H9 (cell line): ENCODE results near the gene THEM4. TPM values are rescaled to one million over a fixed set of nuclear protein-coding genes. Genes with fewer than 3 reads are reported as not detected.

Experiments
- DNase-seq: peaks from one replicate; pipeline ENCODE4 v3.0.0-alpha.2; 2017
- H2AFZ ChIP-seq: one replicate; pipeline ENCODE4 v1.6.1; 2013; ENCODE audit warnings: mild to moderate bottlenecking, low read length, control low read depth, moderate library complexity
- H2AK5ac ChIP-seq: 2 replicates; pipeline ENCODE4 v1.6.1; 2013; ENCODE audit warnings: low read length, control low read depth, mixed read lengths; ENCODE audit not compliant: insufficient read length
- H2BK120ac ChIP-seq: one replicate; pipeline ENCODE4 v1.6.1; 2013; ENCODE audit warnings: low read depth, mild to moderate bottlenecking, low read length, control low read depth, inconsistent platforms; ENCODE audit not compliant: poor library complexity, severe bottlenecking
- H2BK12ac ChIP-seq: 2 replicates; pipeline ENCODE4 v1.6.1; 2013; ENCODE audit warnings: low read length, control low read depth, mixed read lengths, low read depth; ENCODE audit not compliant: insufficient read length
- H2BK15ac ChIP-seq: 2 replicates; pipeline ENCODE4 v1.6.1; 2013; ENCODE audit warnings: low read depth, low read length, control low read depth
- H2BK20ac ChIP-seq: one replicate; pipeline ENCODE4 v1.6.1; 2013; ENCODE audit warnings: low read depth, mild to moderate bottlenecking, low read length, control low read depth, inconsistent platforms; ENCODE audit not compliant: poor library complexity, severe bottlenecking
- H2BK5ac ChIP-seq: 2 replicates; pipeline ENCODE4 v1.6.1; 2013; ENCODE audit warnings: low read length, control low read depth, mixed read lengths; ENCODE audit not compliant: insufficient read length
- H3K14ac ChIP-seq: 2 replicates; pipeline ENCODE4 v1.6.1; 2013; ENCODE audit warnings: low read length, control low read depth; ENCODE audit not compliant: insufficient read depth
- H3K18ac ChIP-seq: 2 replicates; pipeline ENCODE4 v1.6.1; 2013; ENCODE audit warnings: low read depth, mild to moderate bottlenecking, mixed read lengths, low read length, control low read depth; ENCODE audit not compliant: insufficient read length
- H3K23ac ChIP-seq: 2 replicates; pipeline ENCODE4 v1.6.1; 2013; ENCODE audit warnings: low read length, control low read depth, mixed read lengths, low read depth; ENCODE audit not compliant: insufficient read length
- H3K23me2 ChIP-seq: 2 replicates; pipeline ENCODE4 v1.6.1; 2013; ENCODE audit warnings: low read depth, mild to moderate bottlenecking, mixed read lengths, low read length, control low read depth; ENCODE audit not compliant: insufficient read length, poor library complexity, severe bottlenecking
- H3K27ac ChIP-seq: 2 replicates; pipeline ENCODE4 v1.5.1; 2013; ENCODE audit warnings: low read length, control low read depth, mixed read lengths, low read depth; ENCODE audit not compliant: insufficient read length
- H3K27me3 ChIP-seq: 2 replicates; pipeline ENCODE4 v1.6.1; 2013; ENCODE audit warnings: low read length, control low read depth, inconsistent platforms; ENCODE audit not compliant: insufficient read depth
- H3K4ac ChIP-seq: 2 replicates; pipeline ENCODE4 v1.6.1; 2013; ENCODE audit warnings: low read depth, mild to moderate bottlenecking, control low read depth, inconsistent platforms, low read length, moderate library complexity
- H3K4me1 ChIP-seq: 2 replicates; pipeline ENCODE4 v1.6.1; 2013; ENCODE audit warnings: low read length, control low read depth, inconsistent platforms; ENCODE audit not compliant: insufficient read depth
- H3K4me2 ChIP-seq: 2 replicates; pipeline ENCODE4 v1.6.1; 2013; ENCODE audit warnings: low read length, control low read depth, mixed read lengths; ENCODE audit not compliant: insufficient read length, insufficient read depth
- H3K56ac ChIP-seq: 2 replicates; pipeline ENCODE4 v1.6.1; 2013; ENCODE audit warnings: low read depth, mild to moderate bottlenecking, mixed read lengths, low read length, control low read depth; ENCODE audit not compliant: insufficient read length
- H3K79me1 ChIP-seq: 2 replicates; pipeline ENCODE4 v1.6.1; 2013; ENCODE audit warnings: low read depth, mild to moderate bottlenecking, moderate library complexity, low read length, control low read depth, inconsistent platforms; ENCODE audit not compliant: insufficient read depth, poor library complexity, severe bottlenecking
- H3K79me2 ChIP-seq: 2 replicates; pipeline ENCODE4 v1.6.1; 2013; ENCODE audit warnings: low read length, control low read depth, inconsistent platforms; ENCODE audit not compliant: insufficient read depth
- H3K9ac ChIP-seq: 2 replicates; pipeline ENCODE4 v1.6.1; 2013; ENCODE audit warnings: low read length, control low read depth, mixed read lengths; ENCODE audit not compliant: insufficient read length; ENCODE audit errors: extremely low read depth
- H3K9me3 ChIP-seq: one replicate; pipeline ENCODE4 v1.6.1; 2013; ENCODE audit warnings: low read depth, low read length, inconsistent platforms; ENCODE audit not compliant: control insufficient read depth
- H3T11ph ChIP-seq: one replicate; pipeline ENCODE4 v1.6.1; 2013; ENCODE audit warnings: mild to moderate bottlenecking, low read length, control low read depth, inconsistent platforms
- H4K20me1 ChIP-seq: one replicate; pipeline ENCODE4 v1.6.1; 2013; ENCODE audit not compliant: control insufficient read depth, insufficient read length, insufficient read depth
- H4K5ac ChIP-seq: 2 replicates; pipeline ENCODE4 v1.6.1; 2013; ENCODE audit warnings: low read depth, mild to moderate bottlenecking, mixed read lengths, low read length, control low read depth; ENCODE audit not compliant: insufficient read length
- H4K8ac ChIP-seq: replicated peaks from 2 replicates; pipeline ENCODE4 v1.6.1; 2013; ENCODE audit warnings: low read length, control low read depth, mixed read lengths, low read depth; ENCODE audit not compliant: insufficient read length
- H4K91ac ChIP-seq: 2 replicates; pipeline ENCODE4 v1.6.1; 2013; ENCODE audit warnings: low read depth, mild to moderate bottlenecking, moderate library complexity, mixed read lengths, low read length, control low read depth; ENCODE audit not compliant: insufficient read length
- H3K27ac Mint-ChIP-seq, 3 experiments: 2 replicates in 2 of 3; 3 replicates in 1 of 3; pipeline ENCODE4 v1.8.0; 2020 to 2021; ENCODE audit warnings: mixed read lengths in 3 of 3, mild to moderate bottlenecking in 1 of 3, moderate library complexity in 1 of 3
- H3K27me3 Mint-ChIP-seq: 2 replicates; pipeline ENCODE4 v1.8.0; 2021; ENCODE audit warnings: low read depth, mild to moderate bottlenecking, moderate library complexity, mixed read lengths
- H3K36me3 Mint-ChIP-seq, 3 experiments: 2 replicates in 2 of 3; 3 replicates in 1 of 3; pipeline ENCODE4 v1.8.0; 2020 to 2021; ENCODE audit warnings: low read depth in 3 of 3, mixed read lengths in 3 of 3; ENCODE audit not compliant: insufficient read depth in 1 of 3
- H3K4me1 Mint-ChIP-seq, 2 experiments: 2 replicates each; pipeline ENCODE4 v1.8.0; 2020; ENCODE audit warnings: mixed read lengths in 2 of 2
- H3K4me3 Mint-ChIP-seq, 2 experiments: 2 replicates in 1 of 2; 3 replicates in 1 of 2; pipeline ENCODE4 v1.8.0; 2020 to 2021; ENCODE audit warnings: mild to moderate bottlenecking in 2 of 2, mixed read lengths in 2 of 2, moderate library complexity in 1 of 2
- H3K9me3 Mint-ChIP-seq, 2 experiments: 2 replicates in 1 of 2; 3 replicates in 1 of 2; pipeline ENCODE4 v1.8.0; 2020; ENCODE audit warnings: mild to moderate bottlenecking in 2 of 2, mixed read lengths in 2 of 2, moderate library complexity in 1 of 2
- WGBS: extraction: QIAGEN DNeasy Blood & Tissue Kit; methylation state at CpG from one replicate; pipeline ENCODE4 v1.1.7; 2013; ENCODE audit warnings: missing lambda C conversion rate, low lambda C conversion rate, mixed read lengths; ENCODE audit not compliant: insufficient read length; ENCODE audit errors: extremely low coverage; 5-methylcytosine and 5-hydroxymethylcytosine counted together
- total RNA-seq: library from RNA; stranded (reverse); gene quantifications from 2 replicates; pipeline ENCODE4 v1.2.1, GENCODE V29; 2021
- TF ChIP-seq, protein P1 (sequence below): fragments of 200-600 bp; sonication (generic); conservative IDR thresholded peaks from 3 replicates; pipeline ENCODE4 v1.8.0; 2021; ENCODE audit warnings: antibody characterized with exemption, mild to moderate bottlenecking

THEM4 gene
- total RNA-seq, 1 experiment from 2014 or later = 10.5 TPM

- Histone ChIP-seq H3K4me1 (no peaks in the 10 kb centered on the region), H3K14ac (no peak overlapping the region), H3T11ph (no peak overlapping the region), H2BK20ac (no peak overlapping the region), H2BK5ac (no peak overlapping the region), H3K23ac (no peak overlapping the region), H3K23me2 (no peaks in the 10 kb centered on the region), H3K79me1 (no peaks in the 10 kb centered on the region), H2BK12ac (no peak overlapping the region), H2BK15ac (no peak overlapping the region), H3K56ac (no peak overlapping the region), H3K27me3 (no peaks in the 10 kb centered on the region), H4K20me1 (no peaks in the 10 kb centered on the region), H3K9ac (no peak overlapping the region), H4K91ac (no peak overlapping the region), H2AK5ac (no peak overlapping the region), H2BK120ac (no peak overlapping the region), H3K27ac (no peak overlapping the region), H3K9me3 (no peaks in the 10 kb centered on the region), H3K4ac (no peak overlapping the region), H3K4me2 (no peak overlapping the region), H3K79me2 (no peaks in the 10 kb centered on the region), H4K8ac (no peak overlapping the region), H4K5ac (no peak overlapping the region), H2AFZ (no peak overlapping the region), H3K18ac (no peak overlapping the region)
- no CpG with 5 or more reads among the region's 2 CpGs for WGBS
- H3K27ac Mint-ChIP-seq = no peak overlapping the region
- TF ChIP-seq, protein P1, sequence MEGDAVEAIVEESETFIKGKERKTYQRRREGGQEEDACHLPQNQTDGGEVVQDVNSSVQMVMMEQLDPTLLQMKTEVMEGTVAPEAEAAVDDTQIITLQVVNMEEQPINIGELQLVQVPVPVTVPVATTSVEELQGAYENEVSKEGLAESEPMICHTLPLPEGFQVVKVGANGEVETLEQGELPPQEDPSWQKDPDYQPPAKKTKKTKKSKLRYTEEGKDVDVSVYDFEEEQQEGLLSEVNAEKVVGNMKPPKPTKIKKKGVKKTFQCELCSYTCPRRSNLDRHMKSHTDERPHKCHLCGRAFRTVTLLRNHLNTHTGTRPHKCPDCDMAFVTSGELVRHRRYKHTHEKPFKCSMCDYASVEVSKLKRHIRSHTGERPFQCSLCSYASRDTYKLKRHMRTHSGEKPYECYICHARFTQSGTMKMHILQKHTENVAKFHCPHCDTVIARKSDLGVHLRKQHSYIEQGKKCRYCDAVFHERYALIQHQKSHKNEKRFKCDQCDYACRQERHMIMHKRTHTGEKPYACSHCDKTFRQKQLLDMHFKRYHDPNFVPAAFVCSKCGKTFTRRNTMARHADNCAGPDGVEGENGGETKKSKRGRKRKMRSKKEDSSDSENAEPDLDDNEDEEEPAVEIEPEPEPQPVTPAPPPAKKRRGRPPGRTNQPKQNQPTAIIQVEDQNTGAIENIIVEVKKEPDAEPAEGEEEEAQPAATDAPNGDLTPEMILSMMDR = no peak
- no peak for DNase-seq
- no peaks in the 10 kb centered on the region; the same call in 1 of the 2 replicates for H3K27me3 Mint-ChIP-seq
- H3K36me3 Mint-ChIP-seq = peaks cover 32 to 53% (median 49%) of the 10 kb centered on the region in 3 experiments
- H3K4me3 Mint-ChIP-seq = no peak overlapping the region
- peaks cover 6 to 16% of the 10 kb centered on the region in 2 experiments; a peak in 3 of 4 replicates for H3K4me1 Mint-ChIP-seq
- H3K9me3 Mint-ChIP-seq = peaks cover 38 to 43% of the 10 kb centered on the region in 2 experiments
These were observed 10.8 kb downstream of the THEM4 start for GRCh38 chr1:151898519-151898991.
